Left lung (tissue), 10 donors: ENCODE data around the gene UNC45A. TPM values are rescaled to one million over a fixed set of nuclear protein-coding genes. Genes with fewer than 3 reads are reported as not detected.
A peak's percentile ranks its signal among the peaks of the same experiment; 100 is the strongest.

Experiments
- ATAC-seq: fragments of 200-7000 bp; cut with Tn5 transposase; one replicate; pipeline ENCODE4 v1.9.1; 2020; ENCODE audit warnings: moderate library complexity
- DNase-seq, 4 donors: peaks; one replicate each; pipeline ENCODE4 v3.0.0-alpha.2; 2013 to 2020
- H3K27ac ChIP-seq, 2 donors: fragments of 200-600 bp; sonication (generic) in 1 of 2; one replicate each; pipeline versions ENCODE4 v1.5.0 to v1.8.0; 2020 to 2021
- H3K27me3 ChIP-seq, 2 donors: fragments of 200-600 bp; sonication (generic) in 1 of 2; one replicate each; pipeline versions ENCODE4 v1.5.0 to v1.8.0; 2020 to 2021
- H3K36me3 ChIP-seq, 2 donors: fragments of 200-600 bp; sonication (generic) in 1 of 2; one replicate each; pipeline versions ENCODE4 v1.5.0 to v1.8.0; 2020 to 2021
- H3K4me1 ChIP-seq, 2 donors: fragments of 200-600 bp; one replicate each; pipeline ENCODE4 v1.8.0; 2021
- H3K4me3 ChIP-seq, 2 donors: fragments of 200-600 bp; sonication (generic) in 1 of 2; one replicate each; pipeline versions ENCODE4 v1.5.0 to v1.8.0; 2020 to 2021; ENCODE audit warnings: mild to moderate bottlenecking in 1 of 2
- H3K9me3 ChIP-seq, 2 donors: fragments of 200-600 bp; sonication (generic) in 1 of 2; one replicate each; pipeline versions ENCODE4 v1.5.0 to v1.8.0; 2020 to 2021
- intact Hi-C, 2 donors: fragments of 100-400 bp; cut with DNase I; formaldehyde crosslinking; loops; one replicate each; pipeline versions ENCODE4 v1.11.2 to v1.14.2; 2022
- polyA plus RNA-seq, 6 donors: library from polyadenylated mRNA; unstranded; fragments of 120-200 nt; gene quantifications; one replicate each; pipeline ENCODE4 v1.2.1, GENCODE V29; 2013; ENCODE audit not compliant: insufficient read length in 6 of 6
- total RNA-seq, 2 donors: library from RNA; stranded (reverse); fragmentation: NEBNext Ultra II Directional; extraction: Animal tissue kit (Norgen Biotek cat#: 25700); gene quantifications; one replicate each; pipeline ENCODE4 v1.2.1, GENCODE V29; 2021
- TF ChIP-seq, protein P1 (sequence below), 2 donors: fragments of 200-600 bp; sonication (generic) in 1 of 2; IDR thresholded peaks; one replicate each; pipeline versions ENCODE4 v1.5.0 to v1.8.0; 2021; ENCODE audit warnings: antibody characterized with exemption in 2 of 2
- donor health status: DM: no; HTN: yes; CAD: no.
- donor health status: DM: no; HTN: no; CAD: no.

The UNC45A gene
- total and polyA plus RNA-seq, 8 donors = 62.3 to 80.4 (median 70.7) TPM

DNA sequence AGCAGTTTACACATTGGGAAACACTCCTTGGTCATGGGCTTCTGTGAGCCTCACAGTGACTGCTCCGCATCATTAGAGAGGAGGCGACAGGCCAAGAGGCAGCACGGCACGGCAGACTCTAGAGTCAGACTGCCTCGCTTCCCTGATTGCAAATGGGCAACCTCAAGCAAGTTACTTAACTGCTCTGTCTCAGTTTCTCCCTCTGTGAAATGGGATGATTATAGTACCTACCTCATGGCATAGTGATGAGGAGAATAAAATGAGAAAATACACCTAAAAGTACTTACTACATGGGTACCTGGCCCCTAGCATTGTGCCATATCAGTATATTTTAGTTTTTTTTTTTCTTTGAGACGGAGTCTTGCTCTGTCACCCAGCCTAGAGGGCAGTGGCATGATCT is 15.6 kb downstream of the UNC45A start:
- Histone ChIP-seq H3K4me3 (no peak overlapping the region), H3K9me3 (no peaks in the 10 kb centered on the region), H3K4me1 (peaks cover 4 to 17% of the 10 kb centered on the region in 2 donors), H3K27me3 (no peaks in the 10 kb centered on the region), H3K36me3 (peaks cover 0 to 82% of the 10 kb centered on the region in 2 donors), H3K27ac (no peak overlapping the region)
- TF ChIP-seq, protein P1, sequence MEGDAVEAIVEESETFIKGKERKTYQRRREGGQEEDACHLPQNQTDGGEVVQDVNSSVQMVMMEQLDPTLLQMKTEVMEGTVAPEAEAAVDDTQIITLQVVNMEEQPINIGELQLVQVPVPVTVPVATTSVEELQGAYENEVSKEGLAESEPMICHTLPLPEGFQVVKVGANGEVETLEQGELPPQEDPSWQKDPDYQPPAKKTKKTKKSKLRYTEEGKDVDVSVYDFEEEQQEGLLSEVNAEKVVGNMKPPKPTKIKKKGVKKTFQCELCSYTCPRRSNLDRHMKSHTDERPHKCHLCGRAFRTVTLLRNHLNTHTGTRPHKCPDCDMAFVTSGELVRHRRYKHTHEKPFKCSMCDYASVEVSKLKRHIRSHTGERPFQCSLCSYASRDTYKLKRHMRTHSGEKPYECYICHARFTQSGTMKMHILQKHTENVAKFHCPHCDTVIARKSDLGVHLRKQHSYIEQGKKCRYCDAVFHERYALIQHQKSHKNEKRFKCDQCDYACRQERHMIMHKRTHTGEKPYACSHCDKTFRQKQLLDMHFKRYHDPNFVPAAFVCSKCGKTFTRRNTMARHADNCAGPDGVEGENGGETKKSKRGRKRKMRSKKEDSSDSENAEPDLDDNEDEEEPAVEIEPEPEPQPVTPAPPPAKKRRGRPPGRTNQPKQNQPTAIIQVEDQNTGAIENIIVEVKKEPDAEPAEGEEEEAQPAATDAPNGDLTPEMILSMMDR (IDR thresholded peaks at IDR 0.05) = no peak
- intact Hi-C loops = loop anchor here in 1 of 2 donors (10.0 kb wide), 1 partner anchor 84 kb away; no protein-coding TSS in a partner anchor
- no peak for DNase-seq
- ATAC-seq = no peak

DNA sequence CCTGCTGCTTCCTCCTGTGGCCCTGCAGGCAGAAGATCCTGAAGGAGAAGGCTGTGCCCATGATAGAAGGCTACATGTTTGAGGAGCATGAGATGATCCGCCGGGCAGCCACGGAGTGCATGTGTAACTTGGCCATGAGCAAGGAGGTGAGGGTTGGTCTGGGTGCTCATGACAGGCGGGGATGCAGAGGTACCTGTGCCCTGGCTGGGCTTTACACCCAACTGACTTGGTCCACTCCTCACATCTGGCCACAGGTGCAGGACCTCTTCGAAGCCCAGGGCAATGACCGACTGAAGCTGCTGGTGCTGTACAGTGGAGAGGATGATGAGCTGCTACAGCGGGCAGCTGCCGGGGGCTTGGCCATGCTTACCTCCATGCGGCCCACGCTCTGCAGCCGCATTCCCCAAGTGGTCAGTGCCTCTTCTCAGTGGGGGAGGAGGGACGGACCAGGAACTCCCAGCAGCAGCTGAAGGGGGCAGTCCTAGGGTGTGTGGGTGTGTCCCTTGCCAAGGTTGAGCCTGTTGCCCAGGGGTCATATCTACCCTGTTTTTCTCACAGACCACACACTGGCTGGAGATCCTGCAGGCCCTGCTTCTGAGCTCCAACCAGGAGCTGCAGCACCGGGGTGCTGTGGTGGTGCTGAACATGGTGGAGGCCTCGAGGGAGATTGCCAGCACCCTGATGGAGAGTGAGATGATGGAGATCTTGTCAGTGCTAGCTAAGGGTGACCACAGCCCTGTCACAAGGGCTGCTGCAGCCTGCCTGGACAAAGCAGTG is 18.0 kb downstream of the UNC45A start:
- Histone ChIP-seq H3K36me3 (peaks cover 0 to 58% of the 10 kb centered on the region in 2 donors), H3K27ac (no peak overlapping the region), H3K9me3 (no peaks in the 10 kb centered on the region), H3K4me1 (peaks cover 7 to 39% of the 10 kb centered on the region in 2 donors), H3K27me3 (no peaks in the 10 kb centered on the region), H3K4me3 (no peak overlapping the region)
- ATAC-seq (no peak), DNase-seq (no peak)
- TF ChIP-seq, protein P1 (IDR thresholded peaks at IDR 0.05) = no peak
- intact Hi-C loops = loop anchor here in 1 of 2 donors (10.0 kb wide), 1 partner anchor 82 kb away; no protein-coding TSS in a partner anchor

DNA sequence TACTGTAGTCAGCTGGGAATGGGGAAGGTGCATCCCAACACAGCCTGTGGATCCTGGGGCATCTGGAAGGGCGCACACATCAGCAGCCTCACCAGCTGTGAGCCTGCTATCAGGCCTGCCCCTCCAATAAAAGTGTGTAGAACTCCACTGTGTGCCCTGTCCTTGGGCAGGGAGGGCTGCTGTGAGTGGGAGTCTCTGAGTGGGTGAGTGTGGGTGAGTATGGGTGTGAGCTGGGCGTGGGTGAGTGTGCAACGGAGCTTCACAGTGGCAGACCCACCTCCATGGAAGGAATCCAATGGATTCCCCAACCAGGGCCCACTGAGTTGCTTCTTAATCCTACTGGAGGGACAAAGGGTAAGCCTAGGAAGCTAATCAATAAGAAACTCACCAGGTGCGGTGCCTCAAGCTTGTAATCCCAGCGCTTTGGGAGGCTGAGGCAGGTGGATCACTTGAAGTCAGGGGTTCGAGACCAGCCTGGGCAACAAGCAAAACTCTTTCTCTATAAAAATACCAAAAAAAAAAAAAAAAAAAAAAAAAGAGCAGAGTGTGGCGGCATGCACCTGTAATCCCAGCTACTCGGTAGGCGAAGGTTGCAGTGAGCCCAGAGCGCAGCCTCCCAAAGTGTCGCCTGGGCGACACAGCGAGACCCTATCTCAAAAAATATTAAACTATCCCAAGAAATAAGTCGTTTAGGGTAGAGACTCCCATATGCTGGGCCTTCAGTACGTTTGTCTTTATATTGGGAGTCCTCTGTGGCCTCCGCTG is 19.0 kb downstream of the UNC45A start:
- Histone ChIP-seq H3K36me3 (peaks cover 0 to 48% of the 10 kb centered on the region in 2 donors), H3K4me3 (peak overlapping the region in 1 of 2 donors; percentile 67), H3K27ac (peak overlapping the region; percentile 83 to 84), H3K9me3 (no peaks in the 10 kb centered on the region), H3K27me3 (no peaks in the 10 kb centered on the region), H3K4me1 (peaks cover 7 to 38% of the 10 kb centered on the region in 2 donors)
- ATAC-seq = no peak
- no peak for DNase-seq
- TF ChIP-seq, protein P1 (IDR thresholded peaks at IDR 0.05) = no peak
- intact Hi-C loops = loop anchor here in 1 of 2 donors (10.0 kb wide), 1 partner anchor 81 kb away; no protein-coding TSS in a partner anchor

DNA sequence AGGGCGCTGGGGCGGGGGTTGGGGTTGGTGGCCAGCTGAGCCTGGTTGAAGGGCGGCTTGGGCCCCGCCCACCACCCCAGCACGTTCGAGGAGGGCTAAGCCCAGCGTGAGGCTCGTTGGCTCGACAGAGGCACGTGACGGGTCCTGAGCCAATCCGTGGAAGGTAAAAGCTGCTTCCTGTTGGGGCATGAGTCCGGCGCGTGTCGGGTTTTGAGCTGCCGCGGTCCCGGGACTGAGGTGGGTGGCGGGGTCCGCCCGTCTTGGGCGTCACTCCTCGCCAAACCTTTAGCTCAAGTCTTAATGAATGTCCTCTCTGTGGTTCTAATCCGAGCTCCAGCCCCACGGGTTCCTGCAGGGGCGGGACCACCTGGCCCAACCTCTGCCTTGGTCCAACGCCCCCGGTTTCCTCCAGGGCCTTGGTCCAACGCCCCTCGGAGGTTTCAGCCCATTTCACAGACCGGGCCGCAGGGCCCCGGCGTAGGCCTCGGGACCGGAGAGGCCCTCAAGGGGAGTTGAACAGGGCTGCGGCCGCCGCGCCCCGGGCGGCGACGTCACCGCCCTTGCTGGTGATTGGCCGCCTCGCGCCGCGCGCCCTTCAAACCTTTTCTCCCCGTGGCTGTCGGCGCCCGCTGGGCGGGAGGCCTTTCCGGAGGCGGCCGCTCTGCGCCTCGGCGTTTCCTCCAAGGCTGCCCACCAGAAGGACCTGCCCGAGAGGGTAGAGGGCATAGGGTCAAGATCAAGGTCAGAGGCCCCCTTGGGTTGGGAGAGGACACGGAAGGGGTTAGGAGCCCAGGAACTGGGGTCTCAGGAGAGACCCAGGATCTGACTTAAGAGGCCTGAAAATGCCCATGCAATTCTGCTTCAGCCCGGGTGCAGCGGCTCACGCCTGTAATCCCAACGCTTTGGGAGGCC is 19.9 kb downstream of the UNC45A start, which contains the start of gene RCCD1:
RCCD1 (plus strand) TSS at position 173 of the 912 bp plus-strand sequence. CDS start 1,851 bp downstream, outside the sequence.
- H3K27ac ChIP-seq = peak within 1 kb of the TSS; percentile 83 to 84
- TF ChIP-seq, protein P1 (IDR thresholded peaks at IDR 0.05) = peak in 1 of 2 donors; percentile 11
- intact Hi-C loops = loop anchor here in 1 of 2 donors (5.0 to 10.0 kb wide), 2 partner anchors 80 to 317 kb away; no protein-coding TSS in a partner anchor
- no peaks in the 10 kb centered on the region for H3K9me3 ChIP-seq
- peaks cover 0 to 44% of the 10 kb centered on the region in 2 donors for H3K36me3 ChIP-seq
- peak; percentile 89 to 98 (median 96) for DNase-seq
- peak within 1 kb of the TSS; percentile 67 to 95 for H3K4me3 ChIP-seq
- ATAC-seq = peak; percentile 95
- no peaks in the 10 kb centered on the region for H3K27me3 ChIP-seq
- peaks cover 7 to 35% of the 10 kb centered on the region in 2 donors for H3K4me1 ChIP-seq
